GM12878 (cell line): ENCODE results near the gene GALNT17. TPM values are rescaled to one million over a fixed set of nuclear protein-coding genes. Genes with fewer than 3 reads are reported as not detected.

Source experiments
- CBFB ChIP-seq: IDR thresholded peaks from 2 replicates; pipeline ENCODE4 v1.6.1; 2016; ENCODE audit warnings: antibody characterized with exemption, low read depth
- EGR1 ChIP-seq, 2 experiments: IDR thresholded peaks; 1 replicate in 1 of 2; 2 replicates in 1 of 2; pipeline ENCODE4 v1.6.1; 2011 to 2012; ENCODE audit warnings: low read depth in 2 of 2, low read length in 2 of 2, borderline replicate concordance in 1 of 2, mild to moderate bottlenecking in 1 of 2, moderate library complexity in 1 of 2
- MEF2A ChIP-seq: IDR thresholded peaks from 2 replicates; pipeline ENCODE4 v1.6.1; 2011; ENCODE audit warnings: low read depth, mild to moderate bottlenecking, low read length, moderate library complexity; ENCODE audit not compliant: insufficient read depth
- NR2C2 ChIP-seq: IDR thresholded peaks from 2 replicates; pipeline ENCODE4 v1.6.1; 2011; ENCODE audit warnings: borderline replicate concordance, low read depth; ENCODE audit not compliant: control insufficient read depth, insufficient read length
- TCF3 ChIP-seq: IDR thresholded peaks from 2 replicates; pipeline ENCODE4 v1.6.1; 2012; ENCODE audit warnings: low read depth, mild to moderate bottlenecking, low read length, borderline replicate concordance; ENCODE audit not compliant: insufficient read depth
- USF2 ChIP-seq: IDR thresholded peaks from 2 replicates; pipeline ENCODE4 v1.6.1; 2011; ENCODE audit warnings: low read depth, low read length, improper control_type of control experiment, borderline replicate concordance
- ZNF207 ChIP-seq: fragments of 450-650 bp; IDR thresholded peaks from 2 replicates; pipeline ENCODE4 v1.6.1; 2014; ENCODE audit warnings: antibody characterized with exemption, mild to moderate bottlenecking, borderline replicate concordance
- polyA plus RNA-seq, 11 experiments: library from polyadenylated mRNA; depleted of rRNA in 4 of 11; unstranded in 6 of 11; stranded (reverse) in 5 of 11; fragments of >200 nt; fragmentation: Nextera tagmentation in 4 of 11; fragmentation: Illumina TruSeq in 1 of 11; extraction: Ambion mirVana in 4 of 11; extraction: Trizol in 1 of 11; gene quantifications; 1 replicate in 1 of 11; 2 replicates in 10 of 11; pipeline versions ENCODE4 v1.2.1 to v1.2.3, GENCODE V29; 2011 to 2016; ENCODE audit warnings: inconsistent platforms in 2 of 11, missing spikeins in 2 of 11, low read depth in 1 of 11
- total RNA-seq, 4 experiments: library from RNA; depleted of rRNA in 3 of 4; stranded (reverse); fragments of >200 nt in 3 of 4; fragmentation: Illumina TruSeq in 1 of 4; extraction: Trizol in 1 of 4; gene quantifications; 2 replicates each; pipeline versions ENCODE4 v1.2.1 to v1.2.3, GENCODE V29; 2013 to 2021
- TF ChIP-seq, protein P1 (sequence below): fragments of 450-650 bp; formaldehyde crosslinking; IDR thresholded peaks from 2 replicates; pipeline ENCODE4 v1.4.0; 2020; ENCODE audit warnings: mild to moderate bottlenecking, moderate library complexity
- TF ChIP-seq, protein P2 (sequence below): IDR thresholded peaks from 2 replicates; pipeline ENCODE4 v1.6.1; 2012; ENCODE audit warnings: low read length, inconsistent platforms

The GALNT17 gene
- total and polyA plus RNA-seq, 10 of the 15 experiments (the other 5 are each of a cell fraction or from before 2014, with no cell fraction given), result 0.12 to 0.15 TPM; not detected in 8

GRCh38 chr7:71286924-71287323 lies 155.0 kb downstream of the GALNT17 start (continued):
- TF ChIP-seq, protein P1, sequence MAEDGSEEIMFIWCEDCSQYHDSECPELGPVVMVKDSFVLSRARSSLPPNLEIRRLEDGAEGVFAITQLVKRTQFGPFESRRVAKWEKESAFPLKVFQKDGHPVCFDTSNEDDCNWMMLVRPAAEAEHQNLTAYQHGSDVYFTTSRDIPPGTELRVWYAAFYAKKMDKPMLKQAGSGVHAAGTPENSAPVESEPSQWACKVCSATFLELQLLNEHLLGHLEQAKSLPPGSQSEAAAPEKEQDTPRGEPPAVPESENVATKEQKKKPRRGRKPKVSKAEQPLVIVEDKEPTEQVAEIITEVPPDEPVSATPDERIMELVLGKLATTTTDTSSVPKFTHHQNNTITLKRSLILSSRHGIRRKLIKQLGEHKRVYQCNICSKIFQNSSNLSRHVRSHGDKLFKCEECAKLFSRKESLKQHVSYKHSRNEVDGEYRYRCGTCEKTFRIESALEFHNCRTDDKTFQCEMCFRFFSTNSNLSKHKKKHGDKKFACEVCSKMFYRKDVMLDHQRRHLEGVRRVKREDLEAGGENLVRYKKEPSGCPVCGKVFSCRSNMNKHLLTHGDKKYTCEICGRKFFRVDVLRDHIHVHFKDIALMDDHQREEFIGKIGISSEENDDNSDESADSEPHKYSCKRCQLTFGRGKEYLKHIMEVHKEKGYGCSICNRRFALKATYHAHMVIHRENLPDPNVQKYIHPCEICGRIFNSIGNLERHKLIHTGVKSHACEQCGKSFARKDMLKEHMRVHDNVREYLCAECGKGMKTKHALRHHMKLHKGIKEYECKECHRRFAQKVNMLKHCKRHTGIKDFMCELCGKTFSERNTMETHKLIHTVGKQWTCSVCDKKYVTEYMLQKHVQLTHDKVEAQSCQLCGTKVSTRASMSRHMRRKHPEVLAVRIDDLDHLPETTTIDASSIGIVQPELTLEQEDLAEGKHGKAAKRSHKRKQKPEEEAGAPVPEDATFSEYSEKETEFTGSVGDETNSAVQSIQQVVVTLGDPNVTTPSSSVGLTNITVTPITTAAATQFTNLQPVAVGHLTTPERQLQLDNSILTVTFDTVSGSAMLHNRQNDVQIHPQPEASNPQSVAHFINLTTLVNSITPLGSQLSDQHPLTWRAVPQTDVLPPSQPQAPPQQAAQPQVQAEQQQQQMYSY, result no peak
- TF ChIP-seq ZNF207 (no peak), USF2 (no peak), NR2C2 (no peak), CBFB (no peak), TCF3 (no peak), EGR1 (IDR thresholded peaks at IDR 0.05; ENCODE audit: borderline replicate concordance in 1 of 2, low read depth in 2 of 2, low read length in 2 of 2) (no peak), MEF2A (no peak)
- TF ChIP-seq, protein P2, sequence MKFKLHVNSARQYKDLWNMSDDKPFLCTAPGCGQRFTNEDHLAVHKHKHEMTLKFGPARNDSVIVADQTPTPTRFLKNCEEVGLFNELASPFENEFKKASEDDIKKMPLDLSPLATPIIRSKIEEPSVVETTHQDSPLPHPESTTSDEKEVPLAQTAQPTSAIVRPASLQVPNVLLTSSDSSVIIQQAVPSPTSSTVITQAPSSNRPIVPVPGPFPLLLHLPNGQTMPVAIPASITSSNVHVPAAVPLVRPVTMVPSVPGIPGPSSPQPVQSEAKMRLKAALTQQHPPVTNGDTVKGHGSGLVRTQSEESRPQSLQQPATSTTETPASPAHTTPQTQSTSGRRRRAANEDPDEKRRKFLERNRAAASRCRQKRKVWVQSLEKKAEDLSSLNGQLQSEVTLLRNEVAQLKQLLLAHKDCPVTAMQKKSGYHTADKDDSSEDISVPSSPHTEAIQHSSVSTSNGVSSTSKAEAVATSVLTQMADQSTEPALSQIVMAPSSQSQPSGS, result no peak
